Activated CD4-positive, CD25-positive, alpha-beta regulatory T cell treated with anti-CD3 and anti-CD28 coated beads, Interleukin-2, amount 50 U/mL, for 16 hours (primary cell): ENCODE data around the gene NCOA5.
"Not testable (repeated sequence)": the region's sequence is repeated elsewhere in the genome, so short reads cannot be mapped to it uniquely, and the experiment has no call there.

Source experiments
- DNase-seq: peaks from one replicate; pipeline ENCODE4 v3.0.0-alpha.2; 2020; ENCODE audit warnings: low read depth, low spot score

Gene NCOA5

DNA sequence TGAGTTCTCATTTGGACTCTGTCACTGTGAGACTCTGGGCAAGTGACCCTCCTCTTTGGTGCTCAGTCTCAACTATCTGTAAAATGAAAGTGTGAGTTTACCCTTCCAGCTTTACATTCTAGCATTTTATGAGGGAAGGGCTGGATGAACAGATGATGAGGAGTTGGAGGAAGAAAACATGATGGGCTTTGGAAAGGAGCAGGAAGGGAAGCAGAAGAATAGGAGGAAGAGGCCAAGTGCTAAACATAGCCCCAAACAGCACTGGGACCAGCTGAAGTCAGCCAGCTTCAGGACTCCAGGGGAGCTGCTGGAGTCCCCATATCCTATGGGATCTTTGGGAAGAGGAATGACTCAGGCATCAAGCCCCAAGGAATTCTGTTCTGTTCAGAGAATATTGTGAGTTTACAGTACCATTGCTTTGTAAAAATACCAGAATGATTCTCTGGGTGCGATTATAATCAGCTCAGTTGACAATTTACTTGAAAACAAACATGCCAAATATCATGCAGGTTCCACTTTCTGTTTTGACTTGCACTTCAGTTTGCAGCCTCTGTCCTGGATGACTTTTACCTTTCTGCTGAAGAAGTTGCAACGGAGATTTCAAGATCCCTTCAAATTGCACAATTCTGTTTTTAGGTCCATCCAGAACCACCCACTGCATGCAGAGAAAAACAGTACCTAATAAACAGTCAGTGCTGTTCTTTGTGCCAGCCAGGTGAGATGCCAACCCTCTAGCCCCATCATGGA, 31.6 kb upstream of the NCOA5 start:
- DNase-seq, result no peak

DNA sequence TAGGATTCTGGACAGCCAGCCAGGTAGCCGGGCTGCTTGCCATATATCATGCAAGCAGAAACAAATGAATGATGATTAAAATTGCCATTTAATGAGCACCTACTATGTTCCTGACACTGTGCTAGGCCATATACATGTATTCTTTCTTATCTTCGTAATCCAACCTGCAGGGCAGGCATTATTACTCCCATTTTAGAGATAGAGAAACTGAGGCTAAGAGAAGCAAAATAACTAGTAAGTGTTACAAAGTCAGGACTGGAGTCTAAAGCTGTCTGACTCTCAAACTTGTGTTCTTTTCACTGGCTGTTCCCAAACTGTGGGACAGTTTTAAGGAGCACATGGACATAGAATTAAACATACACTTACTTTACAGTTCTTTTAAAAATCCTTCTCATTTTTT, 30.4 kb upstream of the NCOA5 start:
- DNase-seq, result no peak

DNA sequence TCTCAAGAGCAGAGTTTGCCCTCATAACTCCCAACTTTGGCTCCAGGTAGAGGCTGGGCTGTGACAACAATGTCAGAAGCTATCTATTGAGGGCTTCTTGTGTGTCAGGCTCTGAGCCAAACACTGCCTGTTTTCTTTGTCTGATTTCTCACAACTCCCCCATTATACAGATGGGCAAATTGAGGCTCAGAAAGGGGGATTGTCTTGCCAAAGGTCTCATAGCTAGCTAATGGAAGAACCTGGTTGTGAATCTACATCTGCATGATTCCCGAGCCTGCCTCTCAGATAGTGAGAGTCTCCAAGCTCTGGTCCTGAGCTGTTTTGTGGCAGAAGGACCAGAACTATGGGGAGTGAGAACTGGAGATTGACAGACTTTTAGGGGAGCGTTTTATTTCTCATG, 29.8 kb upstream of the NCOA5 start:
- DNase-seq, result no peak

DNA sequence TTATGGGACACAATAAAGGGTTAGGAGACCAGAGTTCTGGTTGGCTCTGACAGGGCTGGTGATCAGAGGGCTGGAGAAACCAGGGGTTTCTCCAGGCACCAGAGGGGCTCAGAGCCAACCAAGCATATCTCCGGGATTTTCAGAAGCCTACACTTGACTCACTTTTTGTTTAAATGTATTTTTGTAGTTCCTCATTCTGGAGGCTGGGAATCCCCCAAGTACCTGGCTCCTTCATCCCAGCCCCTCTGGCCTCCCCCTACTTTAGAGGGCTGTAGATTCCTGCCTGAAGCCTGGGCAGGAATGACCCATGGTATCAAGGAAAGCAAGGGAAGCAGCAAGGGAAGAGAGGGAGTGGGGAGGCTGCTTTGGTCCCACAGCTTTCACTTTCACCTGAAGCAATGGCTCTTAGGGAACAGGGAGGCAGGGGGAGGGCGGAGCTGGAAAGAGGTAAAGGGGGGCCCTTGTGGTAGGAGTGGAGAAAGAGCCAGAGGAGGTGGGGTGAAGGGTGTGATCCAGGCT, 29.3 kb upstream of the NCOA5 start:
- DNase-seq, result no peak

DNA sequence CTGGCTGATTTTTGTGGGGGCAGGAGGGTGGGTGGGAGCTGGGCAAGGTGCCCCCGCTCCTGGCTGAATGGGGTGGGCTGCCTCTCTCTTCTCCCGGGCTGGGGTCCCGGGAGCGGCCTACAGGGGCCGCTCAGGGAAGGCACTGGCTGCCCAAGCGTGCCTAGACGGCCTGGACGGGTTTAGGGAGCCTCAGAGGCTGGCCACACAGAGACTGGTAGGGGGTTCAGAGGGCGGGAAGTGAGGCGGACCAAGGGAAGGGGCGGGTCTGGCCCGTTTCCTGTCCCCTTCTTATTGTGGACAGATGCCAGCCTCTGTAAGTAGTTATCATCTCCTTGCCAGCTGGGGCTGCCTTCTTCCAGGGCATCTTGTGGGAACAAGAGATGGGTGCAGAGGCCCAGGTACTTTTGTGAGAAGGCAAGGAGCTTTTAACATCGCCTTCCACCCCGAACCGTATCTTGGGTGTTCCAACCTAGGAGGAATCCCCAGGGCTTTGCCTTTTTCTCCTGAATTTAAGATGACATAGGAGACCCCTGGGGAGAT, 28.8 kb upstream of the NCOA5 start:
- no peak for DNase-seq

DNA sequence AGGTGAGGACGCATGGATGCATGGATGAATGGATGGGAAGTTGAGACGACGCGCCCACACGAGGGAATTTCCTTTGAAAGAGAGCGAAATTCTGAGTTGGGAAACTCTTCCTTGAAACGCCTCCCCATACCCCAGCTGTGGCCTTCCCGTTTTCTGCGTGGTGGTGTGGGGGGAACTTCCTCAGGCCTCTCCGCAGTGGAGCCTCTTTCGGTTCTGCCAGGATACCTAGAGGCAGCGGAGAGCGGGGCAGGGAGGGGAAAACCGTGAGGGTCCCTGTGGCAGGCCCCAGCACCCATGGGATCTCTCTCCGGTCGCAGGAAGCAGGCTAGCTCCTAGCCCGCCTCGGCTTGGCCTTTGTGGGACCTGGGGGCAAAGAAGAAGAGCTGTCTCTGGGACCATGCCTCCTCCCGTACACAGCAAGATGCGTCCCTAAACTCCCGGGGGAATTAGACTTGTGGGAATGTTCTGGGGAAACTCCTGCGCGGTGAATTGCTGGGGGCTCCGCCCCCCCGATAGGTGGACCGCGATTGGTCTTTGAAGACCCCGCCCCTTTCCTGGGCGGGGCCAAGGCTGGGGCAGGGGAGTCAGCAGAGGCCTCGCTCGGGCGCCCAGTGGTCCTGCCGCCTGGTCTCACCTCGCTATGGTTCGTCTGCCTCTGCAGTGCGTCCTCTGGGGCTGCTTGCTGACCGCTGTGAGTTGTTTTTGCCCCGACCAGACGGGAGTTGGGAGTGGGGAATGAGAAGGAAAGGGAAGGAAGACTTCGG, 28.1 kb upstream of the NCOA5 start, which contains the start of gene CD40:
Gene CD40, plus strand, starts transcription at position 611 of the 764 bp plus-strand sequence. Its CDS starts 30 bp downstream, at position 641.
- peak; percentile 33 for DNase-seq

DNA sequence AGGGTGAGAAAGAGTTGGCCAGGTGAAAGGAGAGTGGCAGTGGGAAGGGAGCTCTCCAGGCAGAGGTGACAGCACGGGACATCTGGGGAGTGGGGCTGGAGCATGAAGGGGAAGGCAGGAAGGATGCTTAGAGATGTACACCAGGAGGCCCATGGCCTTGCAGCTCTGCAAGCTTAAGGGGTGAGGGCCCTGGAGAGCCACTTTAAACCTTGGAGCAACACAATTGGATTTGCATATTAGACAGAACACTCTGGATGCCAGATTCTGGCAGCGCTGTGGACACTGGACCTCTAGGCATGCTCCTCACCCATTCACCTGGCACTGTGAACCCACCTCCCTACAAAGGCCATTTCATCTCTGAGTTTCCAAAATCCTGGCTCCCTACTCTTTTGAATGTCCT, 24.7 kb upstream of the NCOA5 start:
- DNase-seq, result no peak

DNA sequence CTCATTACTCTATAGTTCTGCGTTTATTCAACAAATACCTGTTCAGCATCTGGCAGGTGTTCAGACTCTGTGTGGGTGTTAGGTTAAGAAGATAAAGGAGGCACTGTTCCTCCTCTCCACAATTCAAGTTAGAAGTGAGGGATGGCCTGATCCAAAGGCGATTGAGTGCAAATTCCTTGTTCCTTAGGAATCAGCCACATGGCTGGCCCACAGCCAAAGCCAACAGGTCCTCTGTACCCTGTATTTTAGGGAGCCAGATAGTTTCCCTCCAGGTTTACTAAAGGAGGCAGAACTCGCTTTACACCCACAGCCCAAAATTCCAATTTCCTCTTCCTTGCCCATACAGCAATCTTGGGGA, 23.3 kb upstream of the NCOA5 start:
- DNase-seq, result no peak

DNA sequence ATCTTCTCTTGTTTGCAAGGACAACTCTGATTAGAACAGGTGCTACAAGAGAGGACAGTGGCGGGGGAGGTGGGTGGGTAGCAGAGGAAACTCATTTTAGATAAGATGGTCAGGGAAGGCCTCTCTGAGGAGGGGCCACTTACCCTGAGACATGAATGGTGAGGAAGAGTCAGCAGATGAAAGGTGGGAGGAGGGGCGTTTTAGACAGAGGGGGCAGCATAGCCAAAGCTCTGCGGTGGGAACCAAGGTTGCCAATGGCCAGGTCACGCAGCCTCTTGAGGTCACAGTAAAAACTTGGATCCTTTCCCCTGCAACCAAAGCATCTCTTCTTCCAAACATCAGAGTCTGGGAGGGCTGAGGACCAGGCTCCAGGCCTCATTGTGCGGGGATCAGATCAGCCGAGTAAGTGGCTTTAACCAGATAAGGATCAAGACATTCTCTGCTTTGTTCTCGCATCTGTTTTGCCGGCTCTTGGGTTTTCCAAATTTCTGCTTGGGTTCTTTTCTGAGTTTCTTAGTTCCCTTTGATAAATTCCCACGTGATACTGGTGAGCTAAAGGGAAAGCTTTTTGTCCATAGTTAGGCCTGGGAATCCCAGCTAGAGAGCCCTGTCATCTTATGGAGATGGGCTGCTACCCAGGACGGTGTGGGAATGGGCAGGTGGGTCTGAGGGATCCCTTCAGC, 22.8 kb upstream of the NCOA5 start:
- no peak for DNase-seq

DNA sequence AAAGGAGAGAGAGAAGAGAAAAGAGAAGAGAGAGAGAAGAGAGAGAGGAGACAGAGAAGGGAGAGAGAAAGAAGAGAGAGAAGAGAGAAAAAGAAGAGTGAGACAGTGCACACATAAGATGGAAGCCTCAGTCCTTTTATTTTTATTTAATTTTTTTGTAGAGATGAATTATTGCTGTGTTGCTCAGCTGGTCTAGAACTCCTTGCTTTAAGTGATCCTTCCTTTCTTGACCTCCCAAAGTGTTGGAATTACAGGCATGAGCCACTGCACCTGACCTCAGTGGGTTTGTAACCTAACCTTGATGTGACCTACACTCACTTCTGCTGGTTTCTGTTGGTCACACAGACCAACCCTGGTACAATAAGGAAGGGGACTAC, 22.1 kb upstream of the NCOA5 start:
- DNase-seq, result no peak

DNA sequence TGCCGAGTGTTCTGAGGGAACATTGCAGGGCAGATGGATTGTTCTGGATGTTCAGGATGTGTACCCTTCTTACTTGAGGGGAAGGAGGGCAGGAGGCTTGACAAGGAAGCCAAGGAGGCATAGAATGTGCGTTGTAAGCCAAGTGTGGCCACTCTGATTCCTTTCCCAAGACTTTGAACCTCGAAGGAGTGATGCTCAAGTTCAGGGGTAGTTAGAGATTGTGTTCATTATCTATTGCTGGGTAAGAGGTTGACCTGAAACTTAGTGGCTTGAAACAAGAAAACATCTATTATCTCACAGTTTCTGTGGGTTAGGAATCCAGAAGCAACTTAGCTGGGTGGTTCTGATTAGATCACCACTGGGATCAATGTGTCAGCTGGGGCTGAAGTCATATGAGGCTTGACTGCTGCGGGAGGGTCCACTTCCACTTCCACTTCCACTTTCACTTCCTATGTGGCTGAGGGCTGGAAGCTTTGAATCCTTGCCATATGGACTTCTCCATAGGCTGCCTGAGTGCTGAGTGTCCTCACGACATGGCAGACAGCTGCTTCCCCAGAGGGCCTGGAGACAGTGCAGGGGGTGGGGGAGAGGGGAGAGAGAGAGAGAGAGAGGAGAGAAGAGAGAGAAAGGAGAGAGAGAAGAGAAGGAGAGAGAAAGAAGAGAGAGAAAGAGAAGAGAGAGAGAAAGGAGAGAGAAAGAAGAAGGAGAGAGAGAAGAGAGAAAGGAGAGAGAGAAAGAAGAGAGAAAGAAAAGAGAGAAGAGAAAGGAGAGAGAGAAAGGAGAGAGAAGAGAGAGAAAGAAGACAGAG, 21.5 kb upstream of the NCOA5 start:
- DNase-seq, result no peak

DNA sequence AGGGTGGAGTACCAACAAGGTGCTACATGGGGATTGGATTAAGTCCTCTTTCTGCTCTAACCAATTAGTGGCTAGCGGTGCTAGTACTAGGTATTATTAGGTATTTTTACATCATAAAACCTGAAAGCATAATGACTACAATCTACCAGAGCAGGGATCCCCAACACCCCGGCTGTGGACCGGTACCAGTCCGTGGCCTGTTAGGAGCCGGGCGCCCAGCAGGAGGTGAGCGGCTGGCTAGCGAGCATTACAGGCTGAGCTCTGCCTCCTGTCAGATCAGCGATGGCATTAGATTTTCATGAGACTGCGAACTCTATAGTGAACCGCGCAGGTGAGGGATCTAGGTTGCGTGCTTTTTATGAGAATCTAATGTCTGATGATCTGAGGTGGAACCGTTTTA, 19.2 kb upstream of the NCOA5 start:
- DNase-seq, result no peak

DNA sequence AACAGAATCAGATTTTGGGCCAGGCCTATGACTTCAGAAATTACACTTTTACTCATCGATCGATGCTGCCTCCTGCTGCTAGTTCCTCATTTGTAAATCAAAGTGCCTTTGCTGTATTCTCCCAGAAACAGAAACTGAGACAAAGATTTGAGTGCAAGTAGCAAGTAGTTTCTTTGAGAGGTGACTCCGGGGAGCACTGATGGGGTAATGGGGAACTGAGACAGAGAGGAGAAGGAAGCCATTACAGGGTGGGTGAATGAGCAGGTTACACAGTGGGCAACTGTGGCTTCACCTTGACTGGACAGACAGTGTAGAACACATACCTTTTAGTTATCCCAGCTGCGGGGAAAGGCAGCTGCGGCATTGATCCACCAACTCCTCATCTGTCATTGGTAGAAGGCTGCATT, 18.7 kb upstream of the NCOA5 start:
- no peak for DNase-seq

DNA sequence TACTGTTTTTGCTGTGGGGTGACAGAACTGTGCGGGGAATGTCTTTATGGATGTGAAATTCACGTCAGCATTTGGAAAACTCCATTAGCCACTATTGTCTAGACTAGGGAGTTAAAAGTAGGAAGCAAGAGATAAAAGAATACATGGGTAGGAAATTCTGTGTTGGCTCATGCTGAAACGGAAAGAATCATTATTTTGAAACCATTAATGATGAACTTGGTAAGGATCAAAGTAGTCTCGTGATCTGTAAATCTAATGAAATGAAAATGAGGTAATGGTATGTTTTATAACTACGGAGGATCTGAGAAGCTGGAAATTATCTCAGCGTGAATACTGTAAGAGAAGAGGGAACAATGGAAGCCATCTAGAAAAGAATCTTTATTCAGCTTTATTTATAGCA, 17.3 kb upstream of the NCOA5 start:
- DNase-seq, result no peak

DNA sequence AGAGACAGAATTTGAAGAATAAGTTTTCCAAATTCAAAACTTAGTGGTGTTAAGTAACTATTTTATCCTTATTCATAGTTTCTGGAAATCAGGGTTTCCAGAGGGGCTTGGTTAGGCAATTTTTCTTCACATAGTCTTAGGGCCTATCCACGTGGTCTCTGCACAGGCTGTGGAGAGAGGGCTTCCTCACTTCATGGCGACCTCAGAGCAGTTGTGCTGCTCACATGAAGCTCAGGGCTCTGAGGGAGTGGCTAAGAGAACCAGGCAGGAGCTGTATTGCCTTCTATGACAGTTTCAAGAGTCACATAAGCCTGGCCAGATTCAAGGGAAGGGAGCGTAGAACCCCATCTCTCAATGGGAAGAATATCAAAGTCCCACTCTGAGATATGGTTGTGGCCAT, 14.5 kb upstream of the NCOA5 start:
- DNase-seq, result no peak

DNA sequence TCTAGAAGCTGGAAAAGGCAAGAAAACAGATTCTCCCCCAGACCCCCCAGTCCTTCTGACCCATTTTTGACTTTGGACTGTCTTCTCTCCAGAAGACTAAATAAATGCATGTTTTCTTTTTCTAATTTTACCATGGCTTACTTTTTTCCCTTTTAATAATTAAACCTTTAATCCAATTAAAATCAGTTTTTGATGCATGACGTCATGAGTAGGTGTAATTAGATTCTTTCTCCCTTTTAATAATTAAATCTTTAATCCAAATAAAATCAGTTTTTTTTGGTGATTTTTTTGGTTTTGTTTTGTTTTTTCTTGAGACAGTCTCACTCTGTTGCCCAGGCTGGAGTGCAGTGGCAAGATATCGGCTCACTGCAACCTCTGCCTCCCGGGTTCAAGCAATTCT, 13.2 kb upstream of the NCOA5 start:
- no peak for DNase-seq

DNA sequence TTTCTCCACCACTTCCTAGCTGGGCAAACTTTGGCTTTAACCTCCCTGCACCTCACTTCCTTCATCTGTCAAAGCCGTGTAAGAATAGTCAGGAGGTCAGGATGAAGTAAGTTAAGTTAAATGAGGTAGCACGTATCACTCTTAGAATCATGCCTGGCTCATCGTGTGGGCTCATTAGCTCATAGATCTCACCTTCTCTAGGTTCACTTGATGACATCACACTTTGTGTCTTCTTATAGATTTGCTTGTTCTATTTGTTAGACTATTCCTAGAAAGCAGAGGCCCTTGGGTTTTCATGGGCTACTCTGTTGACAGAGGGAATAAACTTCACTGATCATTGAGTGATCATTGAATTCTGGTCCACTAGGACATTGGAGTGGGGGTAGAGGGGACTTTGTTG, 12.2 kb upstream of the NCOA5 start:
- no peak for DNase-seq

DNA sequence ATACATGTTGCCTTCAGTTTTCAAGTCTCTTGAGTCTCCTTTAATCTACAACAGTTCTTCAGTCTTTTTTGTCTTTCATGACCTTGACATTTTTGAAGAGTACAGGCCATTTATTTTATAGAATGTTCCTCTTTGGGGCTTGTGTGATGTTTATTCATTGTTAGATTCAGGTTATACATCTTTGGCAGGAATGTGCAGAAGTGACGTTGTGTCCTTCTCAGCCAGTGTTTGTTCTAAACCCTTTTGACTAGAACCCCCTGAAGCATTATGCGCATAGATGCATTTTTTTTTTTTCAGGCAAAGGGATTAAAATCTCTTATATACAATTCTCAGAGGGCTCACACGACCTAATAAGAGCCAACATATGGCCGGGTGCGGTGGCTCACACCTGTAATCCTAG, 11.2 kb upstream of the NCOA5 start:
- DNase-seq, result no peak

DNA sequence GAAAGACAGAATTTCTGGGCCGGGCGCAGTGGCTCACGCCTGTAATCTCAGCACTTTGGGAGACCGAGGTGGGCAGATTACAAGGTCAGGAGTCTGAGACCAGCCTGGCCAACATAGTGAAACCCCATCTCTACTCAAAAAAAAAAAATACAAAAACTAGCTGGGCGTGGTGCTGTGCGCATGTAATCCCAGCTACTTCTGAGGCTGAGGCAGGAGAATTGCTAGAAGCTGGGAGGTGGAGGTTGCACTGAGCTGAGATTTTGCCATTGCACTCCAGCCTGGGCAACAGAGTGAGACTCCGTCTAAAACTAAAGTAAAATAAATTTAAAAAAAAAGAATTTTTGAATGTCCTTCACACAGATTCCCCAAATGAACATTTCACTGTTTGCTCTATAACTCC, 10.7 kb upstream of the NCOA5 start:
- DNase-seq, result not testable (repeated sequence)

DNA sequence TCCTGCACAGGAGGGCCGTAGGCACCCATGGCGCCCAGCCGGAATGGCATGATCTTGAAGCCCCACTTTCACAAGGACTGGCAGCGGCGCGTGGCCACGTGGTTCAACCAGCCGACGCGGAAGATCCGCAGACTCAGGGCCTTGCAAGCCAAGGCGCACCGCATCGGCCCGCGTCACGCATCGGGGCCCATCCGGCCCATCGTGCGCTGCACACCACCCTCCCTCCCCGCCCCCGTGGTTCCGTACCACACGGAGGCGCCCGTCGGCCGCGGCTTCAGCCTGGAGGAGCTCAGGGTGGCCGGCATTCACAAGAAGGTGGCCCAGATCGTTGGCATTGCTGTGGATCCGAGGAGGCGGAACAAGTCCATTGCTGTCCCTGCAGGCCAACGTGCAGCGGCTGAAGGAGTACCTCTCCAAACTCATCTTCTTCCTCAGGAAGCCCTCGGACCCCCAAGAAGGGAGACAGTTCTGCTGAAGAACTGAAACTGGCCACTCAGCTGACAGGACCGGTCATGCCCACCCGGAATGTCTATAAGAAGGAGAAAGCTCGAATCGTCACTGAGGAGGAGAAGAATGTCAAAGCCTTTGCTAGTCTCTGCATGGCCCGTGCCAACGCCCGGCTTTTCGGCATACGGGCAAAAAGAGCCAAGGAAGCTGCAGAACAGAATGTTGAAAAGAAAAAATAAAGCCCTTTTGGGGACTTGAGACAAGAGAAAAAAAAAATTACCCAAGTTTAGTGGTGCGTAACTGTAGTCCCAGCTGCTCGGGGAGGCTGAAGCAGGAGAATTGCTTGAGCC, 9.9 kb upstream of the NCOA5 start:
- no peak for DNase-seq

DNA sequence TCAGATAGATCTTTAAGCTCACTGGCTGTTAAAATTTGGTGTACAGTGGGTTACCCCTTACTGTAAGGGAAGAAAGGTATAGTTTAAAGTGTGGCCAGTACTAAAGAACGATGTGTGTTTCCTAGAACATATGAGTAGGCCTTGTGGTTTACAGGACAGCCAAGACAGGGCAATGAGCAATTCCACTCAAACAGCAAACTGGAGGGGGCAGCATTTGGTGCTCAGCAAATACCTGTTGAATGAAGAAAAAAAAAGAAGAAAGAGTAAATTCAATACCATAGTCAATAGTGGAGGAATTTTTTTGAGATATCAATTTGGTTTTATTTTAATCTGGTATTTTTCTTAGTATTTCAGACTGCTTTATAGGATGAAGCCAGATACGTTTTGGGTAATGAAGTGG, 3.8 kb upstream of the NCOA5 start:
- no peak for DNase-seq
